Kidney (tissue), 14 donors: ENCODE data around the gene TMEM109. TPM values are rescaled to one million over a fixed set of nuclear protein-coding genes. Genes with fewer than 3 reads are reported as not detected.

Source experiments
- DNase-seq, 5 donors: peaks; one replicate each; pipeline ENCODE4 v3.0.0-alpha.2; 2013 to 2020
- FAIRE-seq: peaks from 2 replicates; lab custom pipeline; 2012; peaks lifted over from hg19 to GRCh38; lab: Jason Lieb, UNC
- H3K27ac ChIP-seq, 2 donors: one replicate each; pipeline ENCODE4 v1.7.0; 2013; ENCODE audit warnings: low read depth in 2 of 2, low read length in 2 of 2, inconsistent platforms in 1 of 2
- H3K27me3 ChIP-seq: one replicate; pipeline ENCODE4 v1.7.1; 2013; ENCODE audit warnings: low read length, inconsistent platforms; ENCODE audit not compliant: control insufficient read depth, insufficient read depth
- H3K36me3 ChIP-seq, 3 donors: one replicate each; pipeline versions ENCODE4 v1.7.0 to v1.7.1; 2013; ENCODE audit warnings: low read length in 3 of 3, control low read depth in 1 of 3, inconsistent platforms in 1 of 3; ENCODE audit not compliant: insufficient read depth in 3 of 3, control insufficient read depth in 2 of 3
- H3K4me1 ChIP-seq, 3 donors: one replicate each; pipeline versions ENCODE4 v1.7.0 to v1.7.1; 2013; ENCODE audit warnings: low read length in 3 of 3, inconsistent platforms in 1 of 3, low read depth in 1 of 3; ENCODE audit not compliant: control insufficient read depth in 2 of 3, insufficient read depth in 2 of 3
- H3K4me3 ChIP-seq, 3 donors: one replicate each; pipeline versions ENCODE4 v1.7.0 to v1.8.1; 2013; ENCODE audit warnings: low read length in 3 of 3, control low read depth in 1 of 3, inconsistent platforms in 1 of 3
- H3K9ac ChIP-seq, 3 donors: one replicate each; pipeline versions ENCODE4 v1.7.0 to v1.7.1; 2013; ENCODE audit warnings: low read length in 3 of 3, control low read depth in 1 of 3, inconsistent platforms in 1 of 3
- H3K9me3 ChIP-seq, 3 donors: one replicate each; pipeline versions ENCODE4 v1.7.0 to v1.7.1; 2013; ENCODE audit warnings: low read length in 3 of 3, control low read depth in 1 of 3, inconsistent platforms in 1 of 3; ENCODE audit not compliant: control insufficient read depth in 2 of 3, insufficient read depth in 1 of 3
- CTCF ChIP-seq: IDR thresholded peaks from 3 replicates; pipeline ENCODE4 v1.5.1; 2012; ENCODE audit warnings: mild to moderate bottlenecking, moderate library complexity, borderline replicate concordance; ENCODE audit not compliant: insufficient read depth; ENCODE audit errors: extremely low read depth
- intact Hi-C: fragments of 100-400 bp; cut with DNase I; formaldehyde crosslinking; loops from one replicate; pipeline ENCODE4 v1.11.1; 2022
- polyA plus RNA-seq: library from polyadenylated mRNA; stranded (reverse); fragments of 350-450 nt; fragmentation: Illumina TruSeq; extraction: RNeasy Lipid Tissue Mini Kit (QIAGEN cat#74804); gene quantifications from one replicate; pipeline ENCODE4 v1.2.3, GENCODE V29; 2014; ENCODE audit warnings: low read depth, low replicate concordance; ENCODE audit not compliant: insufficient read depth
- total RNA-seq: library from RNA; stranded (reverse); fragmentation: NEBNext Ultra II Directional; extraction: Animal tissue kit (Norgen Biotek cat#: 25700); gene quantifications from one replicate; pipeline ENCODE4 v1.2.1, GENCODE V29; 2021
- donor health status: control.
- donor health status: control.
- donor health status: control.
- donor health status: control.
- donor health status: control.
- donor health status: DM: yes; HTN: yes; CAD: no.
- donor health status: Normal renal cell carcinoma (clear cell type).

The TMEM109 gene
- total and polyA plus RNA-seq, 2 donors from 2014 or later, result 130 to 139 TPM

- H3K4me3 ChIP-seq, result no peak overlapping the region
- intact Hi-C loops, result no loop called here
- TF ChIP-seq CTCF, result no peak
- H3K27ac ChIP-seq, result no peak overlapping the region
- no peaks in the 10 kb centered on the region for H3K27me3 ChIP-seq
- H3K4me1 ChIP-seq, result peaks cover 0 to 2% (median 0%) of the 10 kb centered on the region in 3 donors
- no peak overlapping the region for H3K9ac ChIP-seq
- FAIRE-seq (no peak), DNase-seq (no peak)
- H3K9me3 ChIP-seq, result no peaks in the 10 kb centered on the region
- H3K36me3 ChIP-seq, result no peaks in the 10 kb centered on the region
Observed at GRCh38 chr11:60950024-60950423, 36.1 kb downstream of the TMEM109 start.

- no peak for FAIRE-seq
- TF ChIP-seq CTCF, result no peak
Observed at GRCh38 chr11:60950933-60951605, 37.1 kb downstream of the TMEM109 start.

GRCh38 chr11:60951606-60951903 lies 37.6 kb downstream of the TMEM109 start:
- H3K4me3 ChIP-seq, result peak overlapping the region; percentile 46 to 69 (median 62)
- peaks cover 0 to 2% (median 0%) of the 10 kb centered on the region in 3 donors for H3K4me1 ChIP-seq
- DNase-seq (peak in 2 of 5 donors; percentile 54 to 56), FAIRE-seq (no peak)
- no peaks in the 10 kb centered on the region for H3K9me3 ChIP-seq
- peak overlapping the region in 2 of 3 donors; percentile 65 to 73 for H3K9ac ChIP-seq
- H3K36me3 ChIP-seq, result no peaks in the 10 kb centered on the region
- no peaks in the 10 kb centered on the region for H3K27me3 ChIP-seq
- no peak for TF ChIP-seq CTCF
- intact Hi-C loops, result no loop called here
- H3K27ac ChIP-seq, result peak overlapping the region; percentile 39 to 87

More at GRCh38 chr11:60950933-60951605, 37.1 kb downstream of the TMEM109 start:
- Histone ChIP-seq H3K4me3 (peak overlapping the region in 2 of 3 donors; percentile 62 to 69), H3K9ac (no peak overlapping the region), H3K27ac (peak overlapping the region in 1 of 2 donors; percentile 87), H3K9me3 (no peaks in the 10 kb centered on the region), H3K27me3 (no peaks in the 10 kb centered on the region), H3K36me3 (no peaks in the 10 kb centered on the region), H3K4me1 (peaks cover 0 to 2% (median 0%) of the 10 kb centered on the region in 3 donors)
- intact Hi-C loops, result no loop called here
- DNase-seq, result peak in 4 of 5 donors; percentile 21 to 82 (median 49)
